Left forelimb (tissue), 1 donor: Measurements from ENCODE around the gene GPRIN1.

Source experiments
- DNase-seq: peaks from one replicate; pipeline ENCODE4 v3.0.0-alpha.2; 2018; ENCODE audit warnings: low spot score

GPRIN1 gene

GRCh38 chr5:176643491-176644219 lies 33.7 kb upstream of the GPRIN1 start:
- DNase-seq: no peak

- DNase-seq: no peak
These were observed 32.9 kb upstream of the GPRIN1 start for GRCh38 chr5:176642675-176643490.

GRCh38 chr5:176640616-176641015 lies 30.7 kb upstream of the GPRIN1 start:
- DNase-seq: no peak

- no peak for DNase-seq
These were observed 30.0 kb upstream of the GPRIN1 start for GRCh38 chr5:176639981-176640380.

- no peak for DNase-seq
These were observed 29.3 kb upstream of the GPRIN1 start for GRCh38 chr5:176639208-176639607.

GRCh38 chr5:176638437-176638836 lies 28.5 kb upstream of the GPRIN1 start:
- no peak for DNase-seq

- no peak for DNase-seq
These were observed 27.6 kb upstream of the GPRIN1 start for GRCh38 chr5:176637556-176637955.

GRCh38 chr5:176636426-176636825 lies 26.5 kb upstream of the GPRIN1 start:
- no peak for DNase-seq

GRCh38 chr5:176633598-176633997 lies 23.6 kb upstream of the GPRIN1 start:
- DNase-seq: no peak

GRCh38 chr5:176632745-176633144 lies 22.8 kb upstream of the GPRIN1 start:
- no peak for DNase-seq

GRCh38 chr5:176631383-176632200 lies 21.6 kb upstream of the GPRIN1 start:
- DNase-seq: no peak

- no peak for DNase-seq
These were observed 20.8 kb upstream of the GPRIN1 start for GRCh38 chr5:176630681-176631222.

GRCh38 chr5:176629853-176630680 lies 20.1 kb upstream of the GPRIN1 start, which contains the start of the genes EIF4E1B and SNCB:
TSS of gene EIF4E1B (plus strand) at chr5:176630675. CDS start at chr5:176642788, 12,113 bp downstream.
TSS of gene SNCB (minus strand) at chr5:176630534. CDS start at chr5:176629654, 880 bp downstream.
- no peak for DNase-seq

GRCh38 chr5:176629317-176629852 lies 19.4 kb upstream of the GPRIN1 start:
- DNase-seq: no peak

- DNase-seq: no peak
These were observed 18.7 kb upstream of the GPRIN1 start for GRCh38 chr5:176628406-176629228.

- no peak for DNase-seq
These were observed 17.6 kb upstream of the GPRIN1 start for GRCh38 chr5:176627582-176627981.

- no peak for DNase-seq
These were observed 16.9 kb upstream of the GPRIN1 start for GRCh38 chr5:176626876-176627236.

GRCh38 chr5:176625966-176626875 lies 16.3 kb upstream of the GPRIN1 start:
- DNase-seq: no peak

- DNase-seq: no peak
These were observed 15.6 kb upstream of the GPRIN1 start for GRCh38 chr5:176625512-176625911.
